Measurements from ENCODE around the gene BRI3.

DNA sequence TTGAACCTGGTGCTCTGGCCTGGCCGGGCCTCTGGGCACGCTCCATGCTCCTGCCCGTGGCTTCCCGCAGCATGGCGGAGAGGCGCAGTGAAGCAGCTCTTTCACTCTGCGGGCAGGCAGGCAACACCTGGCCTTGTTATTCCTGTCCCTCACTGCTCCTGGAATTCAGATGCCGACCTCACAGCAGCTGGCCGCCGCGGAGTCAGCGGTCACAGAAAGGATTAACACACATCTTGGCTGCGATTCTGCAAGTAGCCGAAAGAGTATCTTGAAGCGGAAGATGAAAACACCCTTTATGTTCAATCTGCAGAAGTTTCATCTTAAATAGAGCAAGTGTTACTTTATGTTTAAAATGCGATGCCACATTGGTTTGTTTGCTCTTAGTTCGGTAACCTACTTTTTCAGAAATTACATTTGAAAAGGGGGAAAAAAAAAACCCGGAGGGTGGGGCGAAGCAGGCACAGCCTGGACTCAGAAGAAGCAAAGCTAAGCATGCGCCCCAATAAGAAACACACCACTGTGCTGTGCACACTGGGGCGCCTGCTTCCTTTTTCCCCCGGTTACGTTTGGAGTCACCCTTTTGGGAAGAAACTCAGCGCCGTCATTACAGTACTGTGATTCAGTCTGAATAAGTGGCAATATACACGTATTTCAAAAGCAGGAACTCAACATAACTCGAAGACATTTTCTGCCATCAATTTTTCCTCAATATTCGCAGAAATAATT, 42.3 kb downstream of the BRI3 start:
- TF ChIP-seq, protein P1, sequence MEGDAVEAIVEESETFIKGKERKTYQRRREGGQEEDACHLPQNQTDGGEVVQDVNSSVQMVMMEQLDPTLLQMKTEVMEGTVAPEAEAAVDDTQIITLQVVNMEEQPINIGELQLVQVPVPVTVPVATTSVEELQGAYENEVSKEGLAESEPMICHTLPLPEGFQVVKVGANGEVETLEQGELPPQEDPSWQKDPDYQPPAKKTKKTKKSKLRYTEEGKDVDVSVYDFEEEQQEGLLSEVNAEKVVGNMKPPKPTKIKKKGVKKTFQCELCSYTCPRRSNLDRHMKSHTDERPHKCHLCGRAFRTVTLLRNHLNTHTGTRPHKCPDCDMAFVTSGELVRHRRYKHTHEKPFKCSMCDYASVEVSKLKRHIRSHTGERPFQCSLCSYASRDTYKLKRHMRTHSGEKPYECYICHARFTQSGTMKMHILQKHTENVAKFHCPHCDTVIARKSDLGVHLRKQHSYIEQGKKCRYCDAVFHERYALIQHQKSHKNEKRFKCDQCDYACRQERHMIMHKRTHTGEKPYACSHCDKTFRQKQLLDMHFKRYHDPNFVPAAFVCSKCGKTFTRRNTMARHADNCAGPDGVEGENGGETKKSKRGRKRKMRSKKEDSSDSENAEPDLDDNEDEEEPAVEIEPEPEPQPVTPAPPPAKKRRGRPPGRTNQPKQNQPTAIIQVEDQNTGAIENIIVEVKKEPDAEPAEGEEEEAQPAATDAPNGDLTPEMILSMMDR (conservative IDR thresholded peaks at IDR 0.05; ENCODE audit: low read depth, low read length): no peak
- TF ChIP-seq RAD21 (IDR thresholded peaks at IDR 0.05; ENCODE audit: low read length) (no peak), POLR2A (IDR thresholded peaks at IDR 0.05; ENCODE audit: low read depth, low read length) (no peak), RFX5 (IDR thresholded peaks at IDR 0.05; ENCODE audit: low read depth, low read length) (no peak), MAFK (IDR thresholded peaks at IDR 0.05; ENCODE audit: low read depth, low read length) (no peak)

Measured in IMR-90 (cell line).